Keratinocyte (primary cell): Measurements from ENCODE around the gene KLF1. TPM values are rescaled to one million over a fixed set of nuclear protein-coding genes. Genes with fewer than 3 reads are reported as not detected.

Experiments
- DNase-seq: peaks from one replicate; pipeline ENCODE4 v3.0.0-alpha.2; 2011; ENCODE audit warnings: low read depth, missing footprints, low spot score
- FAIRE-seq: peaks from 2 replicates; lab custom pipeline; 2011; peaks lifted over from hg19 to GRCh38; lab: Jason Lieb, UNC
- H2AFZ ChIP-seq: 2 replicates; pipeline ENCODE4 v1.6.0; 2012; ENCODE audit warnings: low read length, control low read depth, inconsistent platforms; ENCODE audit not compliant: control insufficient read depth
- H3K27ac ChIP-seq: 2 replicates; pipeline ENCODE4 v1.5.1; 2011; ENCODE audit warnings: low read length; ENCODE audit not compliant: control insufficient read depth, insufficient read depth
- H3K27me3 ChIP-seq: 3 replicates; pipeline ENCODE4 v1.6.0; 2011; ENCODE audit warnings: low read length; ENCODE audit not compliant: control insufficient read depth, insufficient read depth; ENCODE audit errors: extremely low read depth
- H3K36me3 ChIP-seq, 2 experiments: 2 replicates in 1 of 2; 3 replicates in 1 of 2; pipeline ENCODE4 v1.5.1; 2011; ENCODE audit warnings: low read length in 2 of 2, mild to moderate bottlenecking in 1 of 2; ENCODE audit not compliant: control insufficient read depth in 2 of 2, insufficient read depth in 2 of 2; ENCODE audit errors: extremely low read depth in 1 of 2
- H3K4me1 ChIP-seq: 3 replicates; pipeline ENCODE4 v1.5.1; 2011; ENCODE audit warnings: low read length; ENCODE audit not compliant: control insufficient read depth, insufficient read depth; ENCODE audit errors: extremely low read depth
- H3K4me2 ChIP-seq: 3 replicates; pipeline ENCODE4 v1.6.0; 2011; ENCODE audit warnings: low read depth, low read length; ENCODE audit not compliant: control insufficient read depth, insufficient read depth; ENCODE audit errors: extremely low read depth
- H3K4me3 ChIP-seq, 3 experiments: fragments of 200-600 bp in 1 of 3; sonication (generic) in 1 of 3; 2 replicates in 2 of 3; 3 replicates in 1 of 3; pipeline ENCODE4 v1.5.1; 2011 to 2016; ENCODE audit warnings: low read length in 3 of 3, mild to moderate bottlenecking in 3 of 3, control low read depth in 2 of 3, inconsistent platforms in 1 of 3, low read depth in 1 of 3, mixed read lengths in 1 of 3, mixed run types in 1 of 3, moderate library complexity in 1 of 3; ENCODE audit not compliant: control insufficient read depth in 2 of 3, insufficient read depth in 2 of 3; ENCODE audit errors: extremely low read depth in 1 of 3
- H3K79me2 ChIP-seq: 2 replicates; pipeline ENCODE4 v1.6.0; 2012; ENCODE audit warnings: low read length; ENCODE audit not compliant: control insufficient read depth, insufficient read depth
- H3K9ac ChIP-seq: 3 replicates; pipeline ENCODE4 v1.6.0; 2011; ENCODE audit warnings: low read length; ENCODE audit not compliant: control insufficient read depth, insufficient read depth; ENCODE audit errors: extremely low read depth
- H3K9me1 ChIP-seq: 3 replicates; pipeline ENCODE4 v1.6.0; 2011; ENCODE audit warnings: low read length; ENCODE audit not compliant: control insufficient read depth, insufficient read depth; ENCODE audit errors: extremely low read depth
- H3K9me3 ChIP-seq: 2 replicates; pipeline ENCODE4 v1.5.1; 2012; ENCODE audit warnings: low read depth, low read length; ENCODE audit not compliant: control insufficient read depth
- H4K20me1 ChIP-seq: 3 replicates; pipeline ENCODE4 v1.6.0; 2011; ENCODE audit warnings: low read length; ENCODE audit not compliant: control insufficient read depth, insufficient read depth; ENCODE audit errors: extremely low read depth
- CTCF ChIP-seq, 3 experiments: IDR thresholded peaks in 1 of 3; conservative IDR thresholded peaks in 1 of 3; optimal IDR thresholded peaks in 1 of 3; 2 replicates in 2 of 3; 3 replicates in 1 of 3; pipeline versions ENCODE3 to v1.5.1; 2011; ENCODE audit warnings: low read length in 3 of 3, mild to moderate bottlenecking in 3 of 3, moderate library complexity in 2 of 3, control low read depth in 1 of 3, inconsistent platforms in 1 of 3; ENCODE audit not compliant: insufficient read depth in 2 of 3; ENCODE audit errors: extremely low read depth in 1 of 3
- EZH2 ChIP-seq: IDR thresholded peaks from one replicate; pipeline ENCODE4 v1.6.1; 2012; ENCODE audit warnings: inconsistent platforms, mild to moderate bottlenecking, low read length, moderate library complexity
- dilution Hi-C: fragments of 300-500 bp; cut with MboI; formaldehyde crosslinking; loops from one replicate; pipeline ENCODE4 v1.7.0; 2020; ENCODE audit warnings: low sequenced_read_pairs; ENCODE audit not compliant: extremely low pct_ligation_motif_present
- polyA plus RNA-seq, 5 experiments: library from polyadenylated mRNA; depleted of rRNA in 3 of 5; stranded (reverse) in 3 of 5; stranded (forward) in 1 of 5; unstranded in 1 of 5; fragments of >200 nt; gene quantifications; 1 replicate in 1 of 5; 2 replicates in 3 of 5; 3 replicates in 1 of 5; pipeline versions ENCODE4 v1.2.1 to v1.2.3, GENCODE V29; 2011 to 2012; ENCODE audit warnings: missing spikeins in 2 of 5, low read depth in 1 of 5, low replicate concordance in 1 of 5

The KLF1 gene
- polyA plus RNA-seq, 1 donor (not counting 4 experiments of a cell fraction or from before 2014, with no cell fraction given), result not detected

- Histone ChIP-seq H3K9me3 (no peaks in the 10 kb centered on the region), H3K79me2 (peaks cover 10% of the 10 kb centered on the region), H3K36me3 (peaks cover 7 to 20% of the 10 kb centered on the region in 2 experiments), H2AFZ (no peak overlapping the region), H3K4me2 (no peak overlapping the region), H3K4me1 (peaks cover 7% of the 10 kb centered on the region), H3K27ac (no peak overlapping the region), H3K9ac (no peak overlapping the region), H3K27me3 (no peaks in the 10 kb centered on the region), H4K20me1 (no peaks in the 10 kb centered on the region), H3K4me3 (no peak overlapping the region), H3K9me1 (no peaks in the 10 kb centered on the region)
- TF ChIP-seq EZH2 (no peak), CTCF (optimal IDR thresholded peaks at IDR 0.05 in 1 of 3, IDR thresholded peaks at IDR 0.05 in 1 of 3, conservative IDR thresholded peaks at IDR 0.05 in 1 of 3; ENCODE audit: extremely low read depth in 1 of 3, insufficient read depth in 2 of 3, low read length in 3 of 3) (no peak)
- dilution Hi-C loops, result no loop called here
- no peak for DNase-seq
- FAIRE-seq, result no peak
Measured at GRCh38 chr19:12893582-12893981, 6.6 kb upstream of the KLF1 start.

GRCh38 chr19:12891553-12892021, 4.6 kb upstream of the KLF1 start:
- Histone ChIP-seq H3K4me2 (peak overlapping the region; percentile 83), H3K27me3 (no peaks in the 10 kb centered on the region), H3K79me2 (peaks cover 10% of the 10 kb centered on the region), H2AFZ (peak overlapping the region; percentile 90), H3K4me1 (peaks cover 7% of the 10 kb centered on the region), H3K27ac (peak overlapping the region; percentile 80), H3K9me1 (no peaks in the 10 kb centered on the region), H4K20me1 (no peaks in the 10 kb centered on the region), H3K36me3 (peaks cover 4 to 20% of the 10 kb centered on the region in 2 experiments), H3K9ac (peak overlapping the region; percentile 77), H3K4me3 (peak overlapping the region; percentile 72 to 95 (median 95)), H3K9me3 (no peaks in the 10 kb centered on the region)
- DNase-seq (no peak), FAIRE-seq (no peak)
- dilution Hi-C loops, result no loop called here
- no peak for TF ChIP-seq EZH2
- no peak for TF ChIP-seq CTCF (optimal IDR thresholded peaks at IDR 0.05 in 1 of 3, IDR thresholded peaks at IDR 0.05 in 1 of 3, conservative IDR thresholded peaks at IDR 0.05 in 1 of 3; ENCODE audit: extremely low read depth in 1 of 3, insufficient read depth in 2 of 3, low read length in 3 of 3)
